HEK293 (cell line): ENCODE measurements around the gene C19orf25.

Experiments
- BCL11B ChIP-seq: fragments of 450-650 bp; formaldehyde crosslinking; IDR thresholded peaks from 2 replicates; pipeline ENCODE4 v1.5.1; 2016; ENCODE audit warnings: low read depth, missing biosample characterization, missing genetic modification characterization
- GLIS2 ChIP-seq: fragments of 450-650 bp; formaldehyde crosslinking; IDR thresholded peaks from 2 replicates; pipeline ENCODE4 v1.5.1; 2016; ENCODE audit warnings: missing biosample characterization, missing genetic modification characterization
- PRDM10 ChIP-seq: fragments of 450-650 bp; formaldehyde crosslinking; IDR thresholded peaks from 2 replicates; pipeline ENCODE4 v1.5.1; 2016; ENCODE audit warnings: missing biosample characterization, missing genetic modification characterization
- SP2 ChIP-seq: fragments of 450-650 bp; formaldehyde crosslinking; IDR thresholded peaks from 2 replicates; pipeline ENCODE4 v1.5.1; 2016; ENCODE audit warnings: missing biosample characterization, missing genetic modification characterization
- ZBTB26 ChIP-seq: fragments of 450-650 bp; formaldehyde crosslinking; optimal IDR thresholded peaks from 2 replicates; pipeline ENCODE3; 2016; ENCODE audit warnings: missing biosample characterization, mild to moderate bottlenecking, missing genetic modification characterization
- ZBTB7A ChIP-seq: fragments of 450-650 bp; formaldehyde crosslinking; IDR thresholded peaks from 2 replicates; pipeline ENCODE4 v1.5.1; 2016; ENCODE audit warnings: low read depth, missing biosample characterization, missing genetic modification characterization
- ZNF121 ChIP-seq: fragments of 450-650 bp; formaldehyde crosslinking; IDR thresholded peaks from 2 replicates; pipeline ENCODE4 v1.5.1; 2016; ENCODE audit warnings: missing biosample characterization, missing genetic modification characterization
- ZNF202 ChIP-seq: fragments of 450-650 bp; formaldehyde crosslinking; IDR thresholded peaks from 2 replicates; pipeline ENCODE4 v1.5.1; 2016; ENCODE audit warnings: missing biosample characterization, missing genetic modification characterization, borderline replicate concordance
- ZNF426 ChIP-seq: fragments of 450-650 bp; formaldehyde crosslinking; IDR thresholded peaks from 2 replicates; pipeline ENCODE4 v1.5.1; 2017; ENCODE audit warnings: missing biosample characterization, missing genetic modification characterization, mild to moderate bottlenecking, inconsistent platforms, moderate library complexity
- ZNF548 ChIP-seq: fragments of 450-650 bp; formaldehyde crosslinking; IDR thresholded peaks from 2 replicates; pipeline ENCODE4 v1.5.1; 2016; ENCODE audit warnings: missing biosample characterization, missing genetic modification characterization
- ZNF560 ChIP-seq: fragments of 450-650 bp; formaldehyde crosslinking; IDR thresholded peaks from 2 replicates; pipeline ENCODE4 v1.5.1; 2017; ENCODE audit warnings: missing biosample characterization, missing genetic modification characterization, borderline replicate concordance
- ZNF561 ChIP-seq: fragments of 450-650 bp; IDR thresholded peaks from 2 replicates; pipeline ENCODE4 v1.5.1; 2018; ENCODE audit warnings: missing biosample characterization, missing genetic modification characterization, borderline replicate concordance
- ZNF654 ChIP-seq: fragments of 450-650 bp; formaldehyde crosslinking; IDR thresholded peaks from 2 replicates; pipeline ENCODE4 v1.5.1; 2016; ENCODE audit warnings: low read depth, missing biosample characterization, missing genetic modification characterization
- ZNF837 ChIP-seq: fragments of 450-650 bp; formaldehyde crosslinking; IDR thresholded peaks from 2 replicates; pipeline ENCODE4 v1.5.1; 2016; ENCODE audit warnings: missing biosample characterization, missing genetic modification characterization
- TF ChIP-seq, protein P1 (sequence below): fragments of 450-650 bp; formaldehyde crosslinking; IDR thresholded peaks from 2 replicates; pipeline ENCODE4 v1.5.1; 2016; ENCODE audit warnings: missing biosample characterization, missing genetic modification characterization
- TF ChIP-seq, protein P2 (sequence below): fragments of 450-650 bp; formaldehyde crosslinking; IDR thresholded peaks from 2 replicates; pipeline ENCODE4 v1.5.1; 2016; ENCODE audit warnings: missing biosample characterization, missing genetic modification characterization
- TF ChIP-seq, protein P3 (sequence below): fragments of 450-650 bp; formaldehyde crosslinking; IDR thresholded peaks from 2 replicates; pipeline ENCODE4 v1.5.1; 2017; ENCODE audit warnings: missing biosample characterization, missing genetic modification characterization
- TF ChIP-seq, protein P4 (sequence below): fragments of 450-650 bp; formaldehyde crosslinking; IDR thresholded peaks from 2 replicates; pipeline ENCODE4 v1.5.1; 2016; ENCODE audit warnings: missing biosample characterization, missing genetic modification characterization
- TF ChIP-seq, protein P5 (sequence below): fragments of 450-650 bp; formaldehyde crosslinking; IDR thresholded peaks from 2 replicates; pipeline ENCODE4 v1.5.1; 2016; ENCODE audit warnings: missing biosample characterization, missing genetic modification characterization
- TF ChIP-seq, protein P6 (sequence below): fragments of 450-650 bp; IDR thresholded peaks from 2 replicates; pipeline ENCODE4 v1.5.1; 2018; ENCODE audit warnings: missing biosample characterization, missing genetic modification characterization

The C19orf25 gene

GRCh38 chr19:1512671-1513498, 33.9 kb upstream of the C19orf25 start, which contains the start of gene ADAMTSL5 (continued):
- TF ChIP-seq ZNF121 (0 out of 2 replicates have a peak, but pooled peaks have one; percentile 65), ZNF560 (no peak), ZNF837 (tag by site-specific recombination) (0 out of 2 replicates have a peak, but pooled peaks have one; percentile 46), ZNF202 (tag by site-specific recombination) (no peak), SP2 (tag by site-specific recombination) (no peak; the same call in 1 of the 2 replicates), PRDM10 (tag by site-specific recombination) (no peak), ZBTB7A (tag by site-specific recombination) (peak; percentile 96), GLIS2 (tag by site-specific recombination) (no peak; the same call in 1 of the 2 replicates), ZNF426 (no peak), ZNF561 (0 out of 2 replicates have a peak, but pooled peaks have one; percentile 27), ZBTB26 (tag by site-specific recombination) (peak; percentile 78), ZNF654 (tag by site-specific recombination) (no peak), ZNF548 (tag by site-specific recombination) (no peak), BCL11B (0 out of 2 replicates have a peak, but pooled peaks have one; percentile 52)
- TF ChIP-seq, protein P1, sequence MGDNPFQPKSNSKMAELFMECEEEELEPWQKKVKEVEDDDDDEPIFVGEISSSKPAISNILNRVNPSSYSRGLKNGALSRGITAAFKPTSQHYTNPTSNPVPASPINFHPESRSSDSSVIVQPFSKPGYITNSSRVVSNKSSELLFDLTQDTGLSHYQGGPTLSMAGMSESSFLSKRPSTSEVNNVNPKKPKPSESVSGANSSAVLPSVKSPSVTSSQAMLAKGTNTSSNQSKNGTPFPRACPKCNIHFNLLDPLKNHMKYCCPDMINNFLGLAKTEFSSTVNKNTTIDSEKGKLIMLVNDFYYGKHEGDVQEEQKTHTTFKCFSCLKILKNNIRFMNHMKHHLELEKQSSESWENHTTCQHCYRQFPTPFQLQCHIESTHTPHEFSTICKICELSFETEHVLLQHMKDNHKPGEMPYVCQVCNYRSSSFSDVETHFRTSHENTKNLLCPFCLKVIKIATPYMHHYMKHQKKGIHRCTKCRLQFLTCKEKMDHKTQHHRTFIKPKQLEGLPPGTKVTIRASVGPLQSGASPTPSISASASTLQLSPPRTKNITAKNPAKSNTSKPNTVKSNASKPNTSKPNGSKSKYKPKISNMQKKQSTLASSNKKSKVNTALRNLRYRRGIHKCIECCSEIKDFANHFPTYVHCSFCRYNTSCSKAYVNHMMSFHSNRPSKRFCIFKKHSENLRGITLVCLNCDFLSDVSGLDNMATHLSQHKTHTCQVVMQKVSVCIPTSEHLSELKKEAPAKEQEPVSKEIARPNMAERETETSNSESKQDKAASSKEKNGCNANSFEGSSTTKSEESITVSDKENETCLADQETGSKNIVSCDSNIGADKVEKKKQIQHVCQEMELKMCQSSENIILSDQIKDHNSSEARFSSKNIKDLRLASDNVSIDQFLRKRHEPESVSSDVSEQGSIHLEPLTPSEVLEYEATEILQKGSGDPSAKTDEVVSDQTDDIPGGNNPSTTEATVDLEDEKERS (tag by site-specific recombination), result no peak
- TF ChIP-seq, protein P2, sequence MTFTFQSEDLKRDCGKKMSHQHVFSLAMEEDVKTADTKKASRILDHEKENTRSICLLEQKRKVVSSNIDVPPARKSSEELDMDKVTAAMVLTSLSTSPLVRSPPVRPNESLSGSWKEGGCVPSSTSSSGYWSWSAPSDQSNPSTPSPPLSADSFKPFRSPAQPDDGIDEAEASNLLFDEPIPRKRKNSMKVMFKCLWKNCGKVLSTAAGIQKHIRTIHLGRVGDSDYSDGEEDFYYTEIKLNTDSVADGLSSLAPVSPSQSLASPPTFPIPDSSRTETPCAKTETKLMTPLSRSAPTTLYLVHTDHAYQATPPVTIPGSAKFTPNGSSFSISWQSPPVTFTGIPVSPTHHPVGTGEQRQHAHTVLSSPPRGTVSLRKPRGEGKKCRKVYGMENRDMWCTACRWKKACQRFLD, result no peak
- TF ChIP-seq, protein P3, sequence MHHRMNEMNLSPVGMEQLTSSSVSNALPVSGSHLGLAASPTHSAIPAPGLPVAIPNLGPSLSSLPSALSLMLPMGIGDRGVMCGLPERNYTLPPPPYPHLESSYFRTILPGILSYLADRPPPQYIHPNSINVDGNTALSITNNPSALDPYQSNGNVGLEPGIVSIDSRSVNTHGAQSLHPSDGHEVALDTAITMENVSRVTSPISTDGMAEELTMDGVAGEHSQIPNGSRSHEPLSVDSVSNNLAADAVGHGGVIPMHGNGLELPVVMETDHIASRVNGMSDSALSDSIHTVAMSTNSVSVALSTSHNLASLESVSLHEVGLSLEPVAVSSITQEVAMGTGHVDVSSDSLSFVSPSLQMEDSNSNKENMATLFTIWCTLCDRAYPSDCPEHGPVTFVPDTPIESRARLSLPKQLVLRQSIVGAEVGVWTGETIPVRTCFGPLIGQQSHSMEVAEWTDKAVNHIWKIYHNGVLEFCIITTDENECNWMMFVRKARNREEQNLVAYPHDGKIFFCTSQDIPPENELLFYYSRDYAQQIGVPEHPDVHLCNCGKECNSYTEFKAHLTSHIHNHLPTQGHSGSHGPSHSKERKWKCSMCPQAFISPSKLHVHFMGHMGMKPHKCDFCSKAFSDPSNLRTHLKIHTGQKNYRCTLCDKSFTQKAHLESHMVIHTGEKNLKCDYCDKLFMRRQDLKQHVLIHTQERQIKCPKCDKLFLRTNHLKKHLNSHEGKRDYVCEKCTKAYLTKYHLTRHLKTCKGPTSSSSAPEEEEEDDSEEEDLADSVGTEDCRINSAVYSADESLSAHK, result no peak
- TF ChIP-seq, protein P4, sequence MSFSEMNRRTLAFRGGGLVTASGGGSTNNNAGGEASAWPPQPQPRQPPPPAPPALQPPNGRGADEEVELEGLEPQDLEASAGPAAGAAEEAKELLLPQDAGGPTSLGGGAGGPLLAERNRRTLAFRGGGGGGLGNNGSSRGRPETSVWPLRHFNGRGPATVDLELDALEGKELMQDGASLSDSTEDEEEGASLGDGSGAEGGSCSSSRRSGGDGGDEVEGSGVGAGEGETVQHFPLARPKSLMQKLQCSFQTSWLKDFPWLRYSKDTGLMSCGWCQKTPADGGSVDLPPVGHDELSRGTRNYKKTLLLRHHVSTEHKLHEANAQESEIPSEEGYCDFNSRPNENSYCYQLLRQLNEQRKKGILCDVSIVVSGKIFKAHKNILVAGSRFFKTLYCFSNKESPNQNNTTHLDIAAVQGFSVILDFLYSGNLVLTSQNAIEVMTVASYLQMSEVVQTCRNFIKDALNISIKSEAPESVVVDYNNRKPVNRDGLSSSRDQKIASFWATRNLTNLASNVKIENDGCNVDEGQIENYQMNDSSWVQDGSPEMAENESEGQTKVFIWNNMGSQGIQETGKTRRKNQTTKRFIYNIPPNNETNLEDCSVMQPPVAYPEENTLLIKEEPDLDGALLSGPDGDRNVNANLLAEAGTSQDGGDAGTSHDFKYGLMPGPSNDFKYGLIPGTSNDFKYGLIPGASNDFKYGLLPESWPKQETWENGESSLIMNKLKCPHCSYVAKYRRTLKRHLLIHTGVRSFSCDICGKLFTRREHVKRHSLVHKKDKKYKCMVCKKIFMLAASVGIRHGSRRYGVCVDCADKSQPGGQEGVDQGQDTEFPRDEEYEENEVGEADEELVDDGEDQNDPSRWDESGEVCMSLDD (tag by site-specific recombination), result peak; percentile 65; the same call in 1 of the 2 replicates
- TF ChIP-seq, protein P5, sequence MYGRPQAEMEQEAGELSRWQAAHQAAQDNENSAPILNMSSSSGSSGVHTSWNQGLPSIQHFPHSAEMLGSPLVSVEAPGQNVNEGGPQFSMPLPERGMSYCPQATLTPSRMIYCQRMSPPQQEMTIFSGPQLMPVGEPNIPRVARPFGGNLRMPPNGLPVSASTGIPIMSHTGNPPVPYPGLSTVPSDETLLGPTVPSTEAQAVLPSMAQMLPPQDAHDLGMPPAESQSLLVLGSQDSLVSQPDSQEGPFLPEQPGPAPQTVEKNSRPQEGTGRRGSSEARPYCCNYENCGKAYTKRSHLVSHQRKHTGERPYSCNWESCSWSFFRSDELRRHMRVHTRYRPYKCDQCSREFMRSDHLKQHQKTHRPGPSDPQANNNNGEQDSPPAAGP (tag by site-specific recombination), result peak; percentile 45
- TF ChIP-seq, protein P6, sequence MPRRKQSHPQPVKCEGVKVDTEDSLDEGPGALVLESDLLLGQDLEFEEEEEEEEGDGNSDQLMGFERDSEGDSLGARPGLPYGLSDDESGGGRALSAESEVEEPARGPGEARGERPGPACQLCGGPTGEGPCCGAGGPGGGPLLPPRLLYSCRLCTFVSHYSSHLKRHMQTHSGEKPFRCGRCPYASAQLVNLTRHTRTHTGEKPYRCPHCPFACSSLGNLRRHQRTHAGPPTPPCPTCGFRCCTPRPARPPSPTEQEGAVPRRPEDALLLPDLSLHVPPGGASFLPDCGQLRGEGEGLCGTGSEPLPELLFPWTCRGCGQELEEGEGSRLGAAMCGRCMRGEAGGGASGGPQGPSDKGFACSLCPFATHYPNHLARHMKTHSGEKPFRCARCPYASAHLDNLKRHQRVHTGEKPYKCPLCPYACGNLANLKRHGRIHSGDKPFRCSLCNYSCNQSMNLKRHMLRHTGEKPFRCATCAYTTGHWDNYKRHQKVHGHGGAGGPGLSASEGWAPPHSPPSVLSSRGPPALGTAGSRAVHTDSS (tag by site-specific recombination), result no peak
